Measurements from ENCODE around the gene PPM1H.

- TF ChIP-seq SUZ12 (IDR thresholded peaks at IDR 0.05; ENCODE audit: low read length), result no peak
- TF ChIP-seq CTCF (IDR thresholded peaks at IDR 0.05; ENCODE audit: control extremely low read depth in 1 of 3, insufficient read depth in 1 of 3, low read depth in 1 of 3, low read length in 3 of 3), result no peak
- TF ChIP-seq CEBPB (IDR thresholded peaks at IDR 0.05; ENCODE audit: low read depth, low read length), result no peak
- TF ChIP-seq POU5F1 (IDR thresholded peaks at IDR 0.05; ENCODE audit: low read depth, low read length), result no peak
- TF ChIP-seq JUN (IDR thresholded peaks at IDR 0.05; ENCODE audit: low read depth, low read length), result no peak
- no peak for TF ChIP-seq TAF1 (IDR thresholded peaks at IDR 0.05; ENCODE audit: low read depth, low read length)
These were observed 253.6 kb downstream of the PPM1H start for GRCh38 chr12:62681306-62681705.
